ENCODE data around the gene KIRREL3. TPM values are rescaled to one million over a fixed set of nuclear protein-coding genes. Genes with fewer than 3 reads are reported as not detected.

The KIRREL3 gene
- total and polyA plus RNA-seq, 2 of the 8 experiments (the other 6 are each of a cell fraction or from before 2014, with no cell fraction given), result 0.29 to 0.32 TPM

GRCh38 chr11:126943316-126943715 is 57.3 kb downstream of the KIRREL3 start:
- POLR2A ChIA-PET (ENCODE audit: partially characterized antibody), result no interaction called here
- CTCF ChIA-PET (ENCODE audit: partially characterized antibody), result interaction anchor here (0.6 to 2.1 kb wide), 4 partner anchors 25 to 133 kb away, joined by 3 to 6 read pairs (median 4); no protein-coding TSS in a partner anchor
- H2BK5ac ChIP-seq (ENCODE audit: low read depth, low read length), result no peak overlapping the region
- TF ChIP-seq, protein P1, sequence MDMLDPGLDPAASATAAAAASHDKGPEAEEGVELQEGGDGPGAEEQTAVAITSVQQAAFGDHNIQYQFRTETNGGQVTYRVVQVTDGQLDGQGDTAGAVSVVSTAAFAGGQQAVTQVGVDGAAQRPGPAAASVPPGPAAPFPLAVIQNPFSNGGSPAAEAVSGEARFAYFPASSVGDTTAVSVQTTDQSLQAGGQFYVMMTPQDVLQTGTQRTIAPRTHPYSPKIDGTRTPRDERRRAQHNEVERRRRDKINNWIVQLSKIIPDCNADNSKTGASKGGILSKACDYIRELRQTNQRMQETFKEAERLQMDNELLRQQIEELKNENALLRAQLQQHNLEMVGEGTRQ (IDR thresholded peaks at IDR 0.05; ENCODE audit: low read length), result no peak
- TF ChIP-seq CTBP2 (IDR thresholded peaks at IDR 0.05; ENCODE audit: borderline replicate concordance, insufficient read depth, insufficient read length, low read length) (no peak), SP1 (IDR thresholded peaks at IDR 0.05; ENCODE audit: low read depth, low read length) (no peak), BCL11A (IDR thresholded peaks at IDR 0.05; ENCODE audit: low read depth in 2 of 2, low read length in 2 of 2) (no peak), RAD21 (IDR thresholded peaks at IDR 0.05 in 1 of 2, conservative IDR thresholded peaks at IDR 0.05 in 1 of 2; ENCODE audit: low read depth in 2 of 2, low read length in 2 of 2) (no peak), JUND (IDR thresholded peaks at IDR 0.05; ENCODE audit: low read length) (no peak), POLR2AphosphoS5 (IDR thresholded peaks at IDR 0.05; ENCODE audit: low read depth, low read length) (no peak), POU5F1 (IDR thresholded peaks at IDR 0.05; ENCODE audit: low read depth, low read length) (no peak), TEAD4 (IDR thresholded peaks at IDR 0.05; ENCODE audit: low read depth, low read length) (no peak), TAF1 (IDR thresholded peaks at IDR 0.05; ENCODE audit: low read depth, low read length) (no peak), TBP (IDR thresholded peaks at IDR 0.05; ENCODE audit: low read depth, low read length) (no peak), EGR1 (IDR thresholded peaks at IDR 0.05; ENCODE audit: borderline replicate concordance, low read depth, low read length) (no peak), KDM1A (IDR thresholded peaks at IDR 0.05; ENCODE audit: borderline replicate concordance, low read length) (no peak), FOSL1 (IDR thresholded peaks at IDR 0.05; ENCODE audit: insufficient read depth, low read depth, low read length) (no peak)

More at GRCh38 chr11:126943316-126943715, 57.3 kb downstream of the KIRREL3 start:
- DNase-seq (ENCODE audit: low read depth in 1 of 2, low spot score in 2 of 2) (no peak), FAIRE-seq (no peak)
- Histone ChIP-seq H3K27ac (ENCODE audit: low read depth, low read length) (no peak overlapping the region), H3K79me1 (ENCODE audit: low read depth, low read length) (no peaks in the 10 kb centered on the region), H4K20me1 (replicated peaks in 1 of 2; ENCODE audit: control insufficient read depth in 1 of 2, insufficient read depth in 2 of 2, low read length in 2 of 2) (no peaks in the 10 kb centered on the region), H2BK12ac (ENCODE audit: low read depth, low read length) (no peak overlapping the region), H3K9me3 (ENCODE audit: insufficient read depth in 2 of 2, low read depth in 1 of 2, low read length in 1 of 2) (no peaks in the 10 kb centered on the region), H4K8ac (ENCODE audit: extremely low read depth, insufficient read depth, low read length) (no peak overlapping the region), H4K91ac (replicated peaks; ENCODE audit: insufficient read length, low read length) (no peak overlapping the region), H2AK5ac (ENCODE audit: low read depth, low read length) (no peak overlapping the region), H3K14ac (ENCODE audit: insufficient read length) (no peak overlapping the region), H3K9ac (replicated peaks in 1 of 4; ENCODE audit: extremely low read depth in 1 of 4, low read depth in 3 of 4, low read length in 3 of 4) (no peak overlapping the region), H3K23me2 (ENCODE audit: low read depth, low read length) (no peaks in the 10 kb centered on the region), H3K4me2 (ENCODE audit: insufficient read depth in 1 of 2, low read depth in 2 of 2, low read length in 2 of 2) (no peak overlapping the region), H3K56ac (replicated peaks; ENCODE audit: insufficient read length, low read depth, low read length) (no peak overlapping the region), H3K4me1 (replicated peaks in 1 of 4; ENCODE audit: control insufficient read depth in 3 of 4, insufficient read depth in 4 of 4, low read length in 3 of 4) (peaks cover 0 to 2% (median 0%) of the 10 kb centered on the region in 4 experiments; a peak in 1 of 7 replicates), H3K36me3 (ENCODE audit: control insufficient read depth in 2 of 4, insufficient read depth in 4 of 4, low read length in 3 of 4) (no peaks in the 10 kb centered on the region), H4K5ac (ENCODE audit: insufficient read length, low read depth, low read length) (no peak overlapping the region), H3K79me2 (ENCODE audit: control insufficient read depth in 1 of 2, insufficient read depth in 2 of 2, low read length in 2 of 2) (no peaks in the 10 kb centered on the region), H3K4me3 (ENCODE audit: extremely low read depth in 1 of 4, insufficient read depth in 2 of 4, low read depth in 3 of 4, low read length in 4 of 4) (no peak overlapping the region), H3K18ac (ENCODE audit: extremely low read depth, low read length) (no peak overlapping the region), H3K23ac (ENCODE audit: insufficient read length) (no peak overlapping the region), H3K4ac (replicated peaks; ENCODE audit: insufficient read length, low read depth, low read length) (no peak overlapping the region), H2BK20ac (ENCODE audit: low read length) (no peak overlapping the region), H2AFZ (ENCODE audit: low read length) (no peak overlapping the region), H2BK15ac (ENCODE audit: low read length) (no peak overlapping the region), H3K27me3 (replicated peaks in 1 of 4; ENCODE audit: control insufficient read depth in 3 of 4, extremely low read depth in 1 of 4, insufficient read depth in 3 of 4, low read length in 3 of 4) (no peaks in the 10 kb centered on the region), H2BK120ac (replicated peaks; ENCODE audit: low read depth, low read length) (no peak overlapping the region)
- 95% methylated on average over 7 of the region's 7 CpGs; no CpG with 5 or more reads in 1 of the 2 experiments for WGBS, 2 experiments (ENCODE audit: extremely low coverage in 1 of 2, insufficient coverage in 1 of 2, insufficient read length in 1 of 2, insufficient replicate concordance in 2 of 2, low coverage in 1 of 2, low lambda C conversion rate in 2 of 2, missing lambda C conversion rate in 1 of 2)

All from H1 (cell line).